Omental fat pad (tissue), 4 donors: ENCODE measurements around the gene PAF1. TPM values are rescaled to one million over a fixed set of nuclear protein-coding genes. Genes with fewer than 3 reads are reported as not detected.
"Not testable (repeated sequence)": the region's sequence is repeated elsewhere in the genome, so short reads cannot be mapped to it uniquely, and the experiment has no call there.

Experiments
- ATAC-seq: fragments of 150-250 bp; one replicate; pipeline ENCODE4 v1.9.1; 2016; ENCODE audit warnings: mild to moderate bottlenecking, moderate library complexity; ENCODE audit not compliant: low FRiP score
- DNase-seq: peaks from one replicate; pipeline ENCODE4 v3.0.0-alpha.2; 2019; ENCODE audit warnings: low spot score
- small RNA-seq: library from RNA; depleted of rRNA; stranded (forward); fragments of <200 nt; gene quantifications from one replicate; pipeline ENCODE3, GENCODE V24; 2016
- total RNA-seq, 4 donors: library from RNA; depleted of rRNA; stranded (reverse); fragments of >200 nt; gene quantifications; one replicate each; pipeline ENCODE4 v1.1.0, GENCODE V29; 2016
- TF ChIP-seq, protein P1 (sequence below), 3 donors: fragments of 450-650 bp; IDR thresholded peaks; one replicate each; pipeline ENCODE4 v1.5.1; 2016 to 2017; ENCODE audit warnings: antibody characterized with exemption in 3 of 3, mild to moderate bottlenecking in 3 of 3, moderate library complexity in 2 of 3

Gene PAF1
- total RNA-seq, 4 donors from 2014 or later: 29.2 to 60.3 (median 53.3) TPM

DNA sequence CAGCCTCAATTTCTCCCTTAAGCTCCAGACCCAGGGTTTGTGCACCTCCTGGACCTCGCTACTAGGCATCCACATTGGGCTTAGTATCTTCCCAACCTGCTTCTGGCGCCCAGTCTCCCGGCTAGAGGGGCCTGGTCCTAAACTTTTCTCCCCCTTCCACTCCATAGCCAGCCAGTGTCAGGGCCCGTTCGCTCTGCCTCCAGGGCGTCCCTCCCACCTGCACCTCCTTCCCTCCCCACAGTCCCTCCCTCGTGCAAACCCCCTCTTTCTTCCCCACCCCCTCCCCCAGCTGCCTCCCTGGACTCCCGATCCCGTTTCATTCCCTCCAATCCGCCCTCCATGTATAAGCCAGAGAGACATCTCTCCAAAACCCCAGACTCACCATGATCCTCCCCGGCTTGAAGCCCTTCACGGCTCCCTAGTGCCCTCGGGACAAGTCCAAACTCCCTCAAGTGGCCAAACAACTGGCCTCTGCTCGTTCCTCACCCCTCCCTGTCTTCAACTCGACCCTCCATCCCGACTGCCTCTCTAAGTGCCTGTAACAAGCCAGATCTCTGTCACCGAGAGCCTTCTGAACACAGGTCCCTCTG, 49.7 kb downstream of the PAF1 start:
- no peak for DNase-seq
- TF ChIP-seq, protein P1, sequence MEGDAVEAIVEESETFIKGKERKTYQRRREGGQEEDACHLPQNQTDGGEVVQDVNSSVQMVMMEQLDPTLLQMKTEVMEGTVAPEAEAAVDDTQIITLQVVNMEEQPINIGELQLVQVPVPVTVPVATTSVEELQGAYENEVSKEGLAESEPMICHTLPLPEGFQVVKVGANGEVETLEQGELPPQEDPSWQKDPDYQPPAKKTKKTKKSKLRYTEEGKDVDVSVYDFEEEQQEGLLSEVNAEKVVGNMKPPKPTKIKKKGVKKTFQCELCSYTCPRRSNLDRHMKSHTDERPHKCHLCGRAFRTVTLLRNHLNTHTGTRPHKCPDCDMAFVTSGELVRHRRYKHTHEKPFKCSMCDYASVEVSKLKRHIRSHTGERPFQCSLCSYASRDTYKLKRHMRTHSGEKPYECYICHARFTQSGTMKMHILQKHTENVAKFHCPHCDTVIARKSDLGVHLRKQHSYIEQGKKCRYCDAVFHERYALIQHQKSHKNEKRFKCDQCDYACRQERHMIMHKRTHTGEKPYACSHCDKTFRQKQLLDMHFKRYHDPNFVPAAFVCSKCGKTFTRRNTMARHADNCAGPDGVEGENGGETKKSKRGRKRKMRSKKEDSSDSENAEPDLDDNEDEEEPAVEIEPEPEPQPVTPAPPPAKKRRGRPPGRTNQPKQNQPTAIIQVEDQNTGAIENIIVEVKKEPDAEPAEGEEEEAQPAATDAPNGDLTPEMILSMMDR (IDR thresholded peaks at IDR 0.05): no peak
- no peak for ATAC-seq

DNA sequence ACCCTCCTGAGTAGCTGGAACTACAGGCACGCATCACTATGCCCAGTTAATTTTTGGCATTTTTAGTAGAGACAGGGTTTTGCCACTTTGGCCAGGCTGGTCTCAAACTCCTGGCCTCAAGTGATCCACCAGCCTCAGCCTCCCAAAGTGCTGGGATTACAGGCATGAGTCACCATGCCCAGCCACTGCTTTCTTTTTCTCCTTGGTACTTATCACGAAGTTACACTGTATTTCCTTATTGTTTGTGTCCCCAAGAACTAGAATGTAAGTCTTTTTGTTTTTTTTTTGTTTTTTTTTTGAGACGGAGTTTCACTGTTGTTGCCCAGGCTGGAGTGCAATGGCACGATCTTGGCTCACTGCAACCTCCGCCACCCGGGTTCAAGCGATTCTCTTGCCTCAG, 50.8 kb downstream of the PAF1 start:
- ATAC-seq, DNase-seq: not testable (repeated sequence)

DNA sequence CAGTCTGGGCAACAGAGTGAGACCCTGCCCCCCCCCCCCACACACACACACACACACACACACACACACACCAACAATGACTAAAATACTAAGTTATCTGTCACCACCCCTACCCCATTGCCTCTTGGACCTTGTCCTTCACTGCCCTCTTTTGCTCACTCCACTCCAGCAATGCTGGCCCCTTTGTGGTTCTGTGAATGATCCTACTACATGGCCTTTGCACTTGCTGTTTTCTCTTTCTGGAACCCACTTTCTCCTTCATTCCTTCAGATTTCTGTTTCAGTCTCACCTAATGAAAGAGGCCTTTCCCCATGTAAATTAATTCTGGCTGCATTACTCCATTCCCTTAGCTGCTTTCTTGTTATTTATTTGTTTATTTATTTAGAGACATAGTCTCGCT, 51.2 kb downstream of the PAF1 start:
- ATAC-seq (no peak), DNase-seq (no peak)
- TF ChIP-seq, protein P1 (IDR thresholded peaks at IDR 0.05): no peak

DNA sequence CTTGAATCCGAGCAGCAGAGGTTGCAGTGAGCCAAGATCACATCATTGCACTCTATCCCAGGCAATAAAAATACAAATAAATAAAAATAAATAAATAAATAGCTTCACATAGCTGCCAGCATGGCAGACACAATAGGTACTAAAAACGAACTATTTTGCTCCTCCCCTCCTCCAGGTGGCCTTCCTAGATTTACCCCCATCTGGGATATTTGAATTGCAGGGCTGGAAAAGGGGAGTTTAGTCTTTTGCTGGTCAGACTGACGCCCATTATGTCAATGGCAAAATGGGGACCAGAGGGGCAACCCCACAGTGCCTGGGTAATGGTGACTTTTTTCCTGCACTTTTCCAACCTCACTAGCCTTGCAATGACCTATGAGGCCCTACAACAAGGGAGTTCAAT, 54.4 kb downstream of the PAF1 start:
- DNase-seq (no peak), ATAC-seq (no peak)
- TF ChIP-seq, protein P1 (IDR thresholded peaks at IDR 0.05): no peak

Small RNAs within 50 kb of the gene (small RNA-seq; reads per million reads assigned to genes)
- gene AC011445.2: 0.39 reads per million
- gene MIR4530: not detected
- gene RN7SL566P: not detected

Other genes starting within 250 kb of the PAF1 start
- gene NCCRP1, start 194.1 kb downstream of the PAF1 start, total RNA-seq: under 1 TPM in 1 of 4 donors, not detected in 3; 0.46 TPM
- gene SYCN, start 186.8 kb downstream of the PAF1 start, total RNA-seq: not detected
- not detected for gene IFNL3, start 146.1 kb downstream of the PAF1 start, total RNA-seq
- gene IFNL4, start 142.2 kb downstream of the PAF1 start, total RNA-seq: not detected
- gene IFNL2, start 122.7 kb downstream of the PAF1 start, total RNA-seq: not detected
- not detected for gene IFNL1, start 94.7 kb downstream of the PAF1 start, total RNA-seq
- gene LRFN1, start 70.2 kb downstream of the PAF1 start, total RNA-seq: 1 to 10 TPM in 2 of 4 donors, under 1 TPM in 2; 0.63 to 1.4 (median 1.0) TPM
- 100 to 1,000 TPM in 1 of 4 donors, 10 to 100 TPM in 3; 31.8 to 126 (median 55.5) TPM for gene GMFG, start 55.1 kb downstream of the PAF1 start, total RNA-seq
- gene SAMD4B, start 48.7 kb downstream of the PAF1 start, total RNA-seq: 10 to 100 TPM; 55.9 to 87.7 (median 73.2) TPM
- gene MED29, start 272 bp upstream of the PAF1 start, total RNA-seq: 10 to 100 TPM; 24.5 to 41.3 (median 32.5) TPM
- 100 to 1,000 TPM; 323 to 827 (median 509) TPM for gene ZFP36, start 15.7 kb upstream of the PAF1 start, total RNA-seq
- 10 to 100 TPM; 16.5 to 35.3 (median 21.4) TPM for gene PLEKHG2, start 21.6 kb upstream of the PAF1 start, total RNA-seq
- 1,000 to 10,000 TPM; 1,153 to 1,681 (median 1,338) TPM for gene RPS16, start 44.8 kb upstream of the PAF1 start, total RNA-seq
- 100 to 1,000 TPM in 1 of 4 donors, 10 to 100 TPM in 3; 62.2 to 102 (median 73.3) TPM for gene SUPT5H, start 54.5 kb upstream of the PAF1 start, total RNA-seq
- gene TIMM50, start 89.7 kb upstream of the PAF1 start, total RNA-seq: 10 to 100 TPM; 36.4 to 65.7 (median 50.3) TPM
- under 1 TPM in 1 of 4 donors, not detected in 3; 0.24 TPM for gene DLL3, start 107.8 kb upstream of the PAF1 start, total RNA-seq
- not detected for gene SELENOV, start 124.0 kb upstream of the PAF1 start, total RNA-seq
- 1 to 10 TPM; 1.8 to 4.4 (median 2.3) TPM for gene EID2B, start 141.7 kb upstream of the PAF1 start, total RNA-seq
- gene EID2, start 149.1 kb upstream of the PAF1 start, total RNA-seq: 10 to 100 TPM in 2 of 4 donors, 1 to 10 TPM in 2; 6.2 to 13.6 (median 9.6) TPM
- gene LGALS13, start 211.4 kb upstream of the PAF1 start, total RNA-seq: not detected